HEK293 (cell line): ENCODE data around the gene CELF1.

Source experiments
- CTCF ChIA-PET: fragments of 350-600 bp; formaldehyde crosslinking; extraction: SDS; loops from one replicate; lab custom pipeline; 2021; ENCODE audit warnings: antibody characterized with exemption; lab: Yijun Ruan, JAX
- POLR2A ChIA-PET: fragments of 300-600 bp; formaldehyde crosslinking; extraction: SDS; loops from one replicate; lab custom pipeline; 2020; ENCODE audit warnings: antibody characterized with exemption, inconsistent platforms; lab: Yijun Ruan, JAX
- H3K27ac ChIP-seq: fragments of 200-500 bp; sonication (Bioruptor generic); 2 replicates; pipeline ENCODE4 v1.5.1; 2014; ENCODE audit warnings: low read depth, low read length, control low read depth, inconsistent platforms; ENCODE audit errors: extremely low read depth
- H3K36me3 ChIP-seq, 2 experiments: fragments of 200-500 bp in 1 of 2; sonication (Bioruptor generic) in 1 of 2; 1 replicate in 1 of 2; 2 replicates in 1 of 2; pipeline ENCODE4 v1.5.1; 2014 to 2017; ENCODE audit warnings: inconsistent platforms in 2 of 2, low read length in 2 of 2; ENCODE audit not compliant: control insufficient read depth in 2 of 2, insufficient read depth in 1 of 2
- H3K4me1 ChIP-seq: fragments of 200-500 bp; sonication (Bioruptor generic); 2 replicates; pipeline ENCODE4 v1.5.1; 2014; ENCODE audit warnings: mild to moderate bottlenecking, low read length, inconsistent platforms; ENCODE audit not compliant: control insufficient read depth, insufficient read depth
- H3K4me3 ChIP-seq: 2 replicates; pipeline ENCODE4 v1.5.1; 2011; ENCODE audit warnings: low read depth, mild to moderate bottlenecking, control low read depth, low read length, moderate library complexity
- H3K9me3 ChIP-seq: fragments of 200-500 bp; sonication (Bioruptor generic); 2 replicates; pipeline ENCODE4 v1.5.1; 2014; ENCODE audit warnings: low read depth, low read length, inconsistent platforms; ENCODE audit not compliant: control insufficient read depth, insufficient read depth
- CTCF ChIP-seq: fragments of 450-650 bp; formaldehyde crosslinking; IDR thresholded peaks from 2 replicates; pipeline ENCODE4 v1.5.1; 2016; ENCODE audit warnings: missing biosample characterization, missing genetic modification characterization
- EGR2 ChIP-seq: fragments of 450-650 bp; formaldehyde crosslinking; IDR thresholded peaks from 2 replicates; pipeline ENCODE4 v1.5.1; 2016; ENCODE audit warnings: low read depth, missing biosample characterization, missing genetic modification characterization
- GLI4 ChIP-seq: fragments of 450-650 bp; formaldehyde crosslinking; IDR thresholded peaks from 2 replicates; pipeline ENCODE4 v1.5.1; 2016; ENCODE audit warnings: missing biosample characterization, missing genetic modification characterization
- HOXD13 ChIP-seq: sonication (generic); formaldehyde crosslinking; IDR thresholded peaks from 2 replicates; pipeline ENCODE4 v1.8.0; 2022; ENCODE audit warnings: missing genetic modification reagents, borderline replicate concordance
- PRDM10 ChIP-seq: fragments of 450-650 bp; formaldehyde crosslinking; IDR thresholded peaks from 2 replicates; pipeline ENCODE4 v1.5.1; 2016; ENCODE audit warnings: missing biosample characterization, missing genetic modification characterization
- SCRT1 ChIP-seq: fragments of 450-650 bp; formaldehyde crosslinking; IDR thresholded peaks from 2 replicates; pipeline ENCODE4 v1.5.1; 2016; ENCODE audit warnings: missing biosample characterization, missing genetic modification characterization, borderline replicate concordance
- SCRT2 ChIP-seq: fragments of 450-650 bp; formaldehyde crosslinking; IDR thresholded peaks from 2 replicates; pipeline ENCODE4 v1.5.1; 2016; ENCODE audit warnings: missing biosample characterization, missing genetic modification characterization
- ZBTB11 ChIP-seq: fragments of 450-650 bp; formaldehyde crosslinking; conservative IDR thresholded peaks from 2 replicates; pipeline ENCODE4 v1.5.1; 2016; ENCODE audit warnings: low read depth, missing biosample characterization, missing genetic modification characterization
- ZBTB20 ChIP-seq: fragments of 450-650 bp; formaldehyde crosslinking; IDR thresholded peaks from 2 replicates; pipeline ENCODE4 v1.5.1; 2016; ENCODE audit warnings: missing biosample characterization, missing genetic modification characterization
- ZBTB49 ChIP-seq: fragments of 450-650 bp; formaldehyde crosslinking; IDR thresholded peaks from 2 replicates; pipeline ENCODE4 v1.5.1; 2016; ENCODE audit warnings: missing biosample characterization, missing genetic modification characterization, low read depth
- ZFHX2 ChIP-seq: fragments of 450-650 bp; formaldehyde crosslinking; conservative IDR thresholded peaks from 2 replicates; pipeline ENCODE4 v1.5.1; 2016; ENCODE audit warnings: missing biosample characterization, missing genetic modification characterization
- ZFP37 ChIP-seq: fragments of 450-650 bp; formaldehyde crosslinking; IDR thresholded peaks from 2 replicates; pipeline ENCODE4 v1.5.1; 2016; ENCODE audit warnings: missing biosample characterization, missing genetic modification characterization
- ZNF335 ChIP-seq: fragments of 450-650 bp; formaldehyde crosslinking; conservative IDR thresholded peaks from 2 replicates; pipeline ENCODE4 v1.5.1; 2016; ENCODE audit warnings: missing biosample characterization, missing genetic modification characterization
- ZNF426 ChIP-seq: fragments of 450-650 bp; formaldehyde crosslinking; IDR thresholded peaks from 2 replicates; pipeline ENCODE4 v1.5.1; 2017; ENCODE audit warnings: missing biosample characterization, missing genetic modification characterization, mild to moderate bottlenecking, inconsistent platforms, moderate library complexity
- ZNF558 ChIP-seq: fragments of 450-650 bp; formaldehyde crosslinking; IDR thresholded peaks from 2 replicates; pipeline ENCODE4 v1.5.1; 2016; ENCODE audit warnings: missing biosample characterization, missing genetic modification characterization
- ZNF585B ChIP-seq: fragments of 450-650 bp; formaldehyde crosslinking; IDR thresholded peaks from 2 replicates; pipeline ENCODE4 v1.5.1; 2016; ENCODE audit warnings: missing biosample characterization, missing genetic modification characterization

CELF1 gene

GRCh38 chr11:47595967-47596366 lies 43.0 kb upstream of the CELF1 start:
- TF ChIP-seq ZFHX2, result peak; percentile 51; the same call in 1 of the 2 replicates
- peak; percentile 88 for TF ChIP-seq PRDM10 (tag by site-specific recombination)
- TF ChIP-seq ZFP37, result no peak
- no peak for TF ChIP-seq ZNF426 (tag by site-specific recombination)
- TF ChIP-seq HOXD13, result no peak
- no peak for TF ChIP-seq CTCF (tag by site-specific recombination)
- TF ChIP-seq EGR2 (tag by site-specific recombination), result peak; percentile 68
- no peak for TF ChIP-seq ZNF585B
- no peaks in the 10 kb centered on the region for H3K9me3 ChIP-seq
- H3K4me1 ChIP-seq, result no peaks in the 10 kb centered on the region
- H3K36me3 ChIP-seq, result no peaks in the 10 kb centered on the region
- H3K4me3 ChIP-seq, result no peak overlapping the region
- ChIA-PET POLR2A (interaction anchor here (0.7 to 1.2 kb wide), 2 partner anchors 10 to 685 kb away, joined by 3 to 7 read pairs; no protein-coding TSS in a partner anchor), CTCF (interaction anchor here (1.0 kb wide), 1 partner anchor 33 kb away, joined by 3 read pairs; no protein-coding TSS in a partner anchor)
- no peak overlapping the region for H3K27ac ChIP-seq

DNA sequence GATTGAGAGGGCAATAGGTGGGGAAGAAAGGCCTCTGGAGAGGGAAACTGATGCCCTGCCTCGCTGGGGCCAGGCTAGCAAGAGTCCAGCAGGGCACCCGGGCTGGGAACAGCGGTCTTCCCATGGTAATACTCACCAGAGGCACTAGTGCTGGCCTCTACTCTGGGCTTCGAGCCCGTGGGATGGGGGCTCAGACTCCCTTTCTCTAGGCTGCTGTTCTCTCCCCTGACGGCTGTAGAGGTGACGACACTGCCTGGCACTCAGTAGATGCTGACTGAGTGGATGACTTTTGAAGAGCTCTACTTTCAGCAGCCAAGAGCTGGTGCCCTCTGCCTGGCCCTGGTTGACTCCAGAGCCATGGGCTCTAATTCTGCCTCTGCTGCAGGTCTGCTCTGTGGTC lies 42.1 kb upstream of the CELF1 start:
- TF ChIP-seq SCRT1, result no peak
- no peak for TF ChIP-seq ZNF335 (tag by site-specific recombination)
- no peak for TF ChIP-seq ZBTB49
- TF ChIP-seq ZBTB11 (tag by site-specific recombination), result no peak
- TF ChIP-seq ZNF558 (tag by site-specific recombination), result no peak
- TF ChIP-seq ZBTB20 (tag by site-specific recombination), result no peak
- no peak for TF ChIP-seq SCRT2 (tag by site-specific recombination)
- no peak for TF ChIP-seq GLI4 (tag by site-specific recombination)
- TF ChIP-seq, all 188 proteins: peak for 0
- Histone ChIP-seq H3K4me3 (no peak overlapping the region), H3K36me3 (no peaks in the 10 kb centered on the region), H3K27ac (no peak overlapping the region), H3K4me1 (no peaks in the 10 kb centered on the region), H3K9me3 (no peaks in the 10 kb centered on the region)
- CTCF ChIA-PET, result no interaction called here
- POLR2A ChIA-PET, result interaction anchor here (0.5 to 0.7 kb wide), 3 partner anchors 9 to 684 kb away, joined by 4 to 7 read pairs (median 7); no protein-coding TSS in a partner anchor
